ENCODE data around the gene GTF3C4. TPM values are rescaled to one million over a fixed set of nuclear protein-coding genes. Genes with fewer than 3 reads are reported as not detected.

GTF3C4 gene
- total RNA-seq, 1 donor: 9.7 TPM

GRCh38 chr9:132647806-132648205 lies 22.5 kb upstream of the GTF3C4 start:
- no peak for DNase-seq (ENCODE audit: low read depth in 2 of 3, low spot score in 2 of 3)

GRCh38 chr9:132648283-132648682 lies 22.0 kb upstream of the GTF3C4 start:
- no peak for DNase-seq (ENCODE audit: low read depth in 2 of 3, low spot score in 2 of 3)

- DNase-seq (ENCODE audit: low read depth in 2 of 3, low spot score in 2 of 3): no peak
Observed at GRCh38 chr9:132648685-132649084, 21.6 kb upstream of the GTF3C4 start.

- DNase-seq (ENCODE audit: low read depth in 2 of 3, low spot score in 2 of 3): peak in 2 of 3 donors; percentile 21 to 58
Observed at GRCh38 chr9:132651259-132651658, 19.0 kb upstream of the GTF3C4 start.

- DNase-seq (ENCODE audit: low read depth in 2 of 3, low spot score in 2 of 3): no peak
Observed at GRCh38 chr9:132656299-132656698, 14.0 kb upstream of the GTF3C4 start.

GRCh38 chr9:132662152-132662945 lies 7.9 kb upstream of the GTF3C4 start:
- DNase-seq (ENCODE audit: low read depth in 2 of 3, low spot score in 2 of 3): no peak

- no peak for DNase-seq (ENCODE audit: low read depth in 2 of 3, low spot score in 2 of 3)
Observed at GRCh38 chr9:132663117-132663516, 7.1 kb upstream of the GTF3C4 start.

- DNase-seq (ENCODE audit: low read depth in 2 of 3, low spot score in 2 of 3): no peak
Observed at GRCh38 chr9:132663851-132664250, 6.4 kb upstream of the GTF3C4 start.

GRCh38 chr9:132669319-132669697 lies 956 bp upstream of the GTF3C4 start:
- DNase-seq (ENCODE audit: low read depth in 2 of 3, low spot score in 2 of 3): no peak

GRCh38 chr9:132669698-132670456 lies 387 bp upstream of the GTF3C4 start, which contains the start of gene DDX31:
TSS of gene DDX31 (minus strand) at chr9:132669983. CDS start at chr9:132669934, 49 bp downstream.
- DNase-seq (ENCODE audit: low read depth in 2 of 3, low spot score in 2 of 3): peak; percentile 85 to 92 (median 88)

- DNase-seq (ENCODE audit: low read depth in 2 of 3, low spot score in 2 of 3): no peak
Observed at GRCh38 chr9:132671620-132672412, 1.6 kb downstream of the GTF3C4 start.

GRCh38 chr9:132672413-132672690 lies 2.1 kb downstream of the GTF3C4 start:
- no peak for DNase-seq (ENCODE audit: low read depth in 2 of 3, low spot score in 2 of 3)

- DNase-seq (ENCODE audit: low read depth in 2 of 3, low spot score in 2 of 3): peak in 2 of 3 donors; percentile 23 to 52
Observed at GRCh38 chr9:132673355-132673754, 3.1 kb downstream of the GTF3C4 start.

- no peak for DNase-seq (ENCODE audit: low read depth in 2 of 3, low spot score in 2 of 3)
Observed at GRCh38 chr9:132674485-132674884, 4.2 kb downstream of the GTF3C4 start.

- no peak for DNase-seq (ENCODE audit: low read depth in 2 of 3, low spot score in 2 of 3)
Observed at GRCh38 chr9:132677976-132678375, 7.7 kb downstream of the GTF3C4 start.

- no peak for DNase-seq (ENCODE audit: low read depth in 2 of 3, low spot score in 2 of 3)
Observed at GRCh38 chr9:132679946-132680625, 9.8 kb downstream of the GTF3C4 start.

- DNase-seq (ENCODE audit: low read depth in 2 of 3, low spot score in 2 of 3): no peak
Observed at GRCh38 chr9:132681561-132681960, 11.3 kb downstream of the GTF3C4 start.

- DNase-seq (ENCODE audit: low read depth in 2 of 3, low spot score in 2 of 3): no peak
Observed at GRCh38 chr9:132683873-132684272, 13.6 kb downstream of the GTF3C4 start.

- DNase-seq (ENCODE audit: low read depth in 2 of 3, low spot score in 2 of 3): no peak
Observed at GRCh38 chr9:132690696-132691095, 20.4 kb downstream of the GTF3C4 start.

GRCh38 chr9:132694144-132694543 lies 23.9 kb downstream of the GTF3C4 start:
- peak in 2 of 3 donors; percentile 60 to 62 for DNase-seq (ENCODE audit: low read depth in 2 of 3, low spot score in 2 of 3)

- DNase-seq (ENCODE audit: low read depth in 2 of 3, low spot score in 2 of 3): peak in 1 of 3 donors; percentile 23
Observed at GRCh38 chr9:132697230-132697629, 27.0 kb downstream of the GTF3C4 start.

Data from hematopoietic multipotent progenitor cell (in vitro differentiated cells).